ENCODE measurements around the gene H6PD.

H6PD gene

DNA sequence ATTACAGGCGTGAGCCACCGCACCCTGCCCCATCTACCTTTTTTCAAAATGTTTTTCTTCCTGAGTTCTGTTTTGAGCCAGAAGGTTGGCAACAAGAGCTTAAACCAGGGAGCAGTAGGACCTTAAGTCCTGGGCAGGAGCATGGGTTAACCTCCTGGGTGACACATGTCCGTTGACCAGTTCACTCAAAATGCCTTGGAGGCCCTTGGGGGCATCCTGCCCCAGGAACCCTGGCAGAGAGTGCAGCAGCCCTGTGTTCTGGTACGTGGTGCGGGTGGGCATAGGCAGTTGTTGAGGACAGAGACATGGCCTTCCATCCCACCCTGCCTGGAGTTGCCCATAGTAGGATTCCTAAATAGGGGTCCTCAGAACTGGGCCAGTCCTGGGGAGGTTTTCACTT is 11.6 kb downstream of the H6PD start:
- H3K9me3 ChIP-seq (replicated peaks in 1 of 11): no peaks in the 10 kb centered on the region
- no peak overlapping the region for H3K4me3 ChIP-seq
- peaks cover 39 to 63% (median 58%) of the 10 kb centered on the region in 10 experiments for H3K4me1 ChIP-seq
- peaks cover 0 to 71% (median 5%) of the 10 kb centered on the region in 11 experiments; a peak in 8 of 22 replicates for H4K20me1 ChIP-seq
- peak overlapping the region in 2 of 11 experiments; percentile 6 to 49; a peak in 1 of 22 replicates for H3K27ac ChIP-seq
- TF ChIP-seq Cebpa-rat (IDR thresholded peaks at IDR 0.05): no peak
- no peak overlapping the region for H3K9ac ChIP-seq
- H3K4me2 ChIP-seq: no peak overlapping the region
- peaks cover 0 to 18% (median 0%) of the 10 kb centered on the region in 11 experiments; a peak in 5 of 22 replicates for H3K27me3 ChIP-seq
- H3K36me3 ChIP-seq: peaks cover 0 to 36% (median 8%) of the 10 kb centered on the region in 11 experiments; a peak in 12 of 22 replicates

DNA sequence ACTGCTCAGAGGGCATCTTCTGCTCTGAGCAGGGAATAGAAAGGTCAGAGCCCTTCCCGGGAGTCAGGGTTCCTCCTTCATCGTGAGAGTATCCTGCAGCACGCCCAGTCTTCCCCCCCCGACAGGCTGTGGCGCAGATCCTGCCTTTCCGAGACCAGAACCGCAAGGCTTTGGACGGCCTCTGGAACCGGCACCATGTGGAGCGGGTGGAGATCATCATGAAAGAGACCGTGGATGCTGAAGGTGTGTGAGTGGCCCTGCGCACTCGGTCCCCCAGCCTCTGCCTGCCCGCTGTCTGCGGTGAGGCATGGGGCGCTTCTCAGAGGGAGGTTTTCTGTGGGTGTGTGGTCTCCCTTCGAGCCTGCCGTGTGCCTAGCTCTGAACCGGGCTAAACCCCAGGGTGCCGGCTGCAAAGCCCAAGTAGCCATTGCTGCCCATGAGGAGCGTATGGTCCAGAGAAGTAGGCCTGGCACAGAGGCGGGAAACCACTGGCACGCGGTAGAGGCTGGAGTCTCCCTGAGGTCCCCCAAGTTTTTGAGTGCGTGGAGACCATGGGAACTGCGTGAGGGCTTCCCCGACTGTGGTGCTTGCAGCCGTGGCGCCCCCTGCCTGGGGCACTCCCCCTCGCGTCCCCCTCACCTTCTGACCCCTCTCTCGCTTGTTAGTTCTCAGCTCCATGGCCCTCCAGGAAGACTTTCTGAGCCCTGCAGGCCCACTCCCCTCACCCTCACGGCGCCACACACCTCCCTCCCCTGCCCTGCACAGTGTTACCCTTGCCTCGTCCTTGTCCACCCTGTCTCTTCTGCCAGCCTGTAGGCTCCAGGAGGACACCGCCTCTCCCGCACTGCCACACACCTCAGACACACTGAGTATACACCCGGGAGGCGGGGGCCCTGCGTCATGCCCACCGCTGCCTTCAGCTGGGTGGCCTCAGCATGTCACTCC is 12.5 kb downstream of the H6PD start:
- peak overlapping the region in 3 of 11 experiments; percentile 2 to 44 (median 24); a peak in 4 of 22 replicates for H3K9ac ChIP-seq

GRCh38 chr1:9247894-9248293 is 13.3 kb downstream of the H6PD start:
- TF ChIP-seq Cebpa-rat (IDR thresholded peaks at IDR 0.05): no peak

More for the DNA sequence above, 12.5 kb downstream of the H6PD start:
- TF ChIP-seq Cebpa-rat (IDR thresholded peaks at IDR 0.05): no peak
- H3K4me3 ChIP-seq: no peak overlapping the region
- H3K36me3 ChIP-seq: peaks cover 0 to 36% (median 8%) of the 10 kb centered on the region in 11 experiments; a peak in 12 of 22 replicates
- peaks cover 0 to 11% (median 0%) of the 10 kb centered on the region in 11 experiments; a peak in 3 of 22 replicates for H3K27me3 ChIP-seq
- peaks cover 0 to 65% (median 6%) of the 10 kb centered on the region in 11 experiments; a peak in 8 of 22 replicates for H4K20me1 ChIP-seq
- no peaks in the 10 kb centered on the region for H3K9me3 ChIP-seq (replicated peaks in 1 of 11)
- peak overlapping the region in 8 of 11 experiments; percentile 6 to 61 (median 48); a peak in 15 of 22 replicates for H3K4me2 ChIP-seq
- peaks cover 30 to 54% (median 49%) of the 10 kb centered on the region in 10 experiments for H3K4me1 ChIP-seq
- peak overlapping the region in 3 of 11 experiments; percentile 23 to 28 (median 26); a peak in 3 of 22 replicates for H3K27ac ChIP-seq

GRCh38 chr1:9248341-9249262 is 14.0 kb downstream of the H6PD start:
- Histone ChIP-seq H3K4me1 (peaks cover 15 to 39% (median 34%) of the 10 kb centered on the region in 10 experiments), H4K20me1 (peaks cover 0 to 55% (median 6%) of the 10 kb centered on the region in 11 experiments; a peak in 8 of 22 replicates), H3K36me3 (peaks cover 0 to 36% (median 10%) of the 10 kb centered on the region in 11 experiments; a peak in 12 of 22 replicates), H3K4me2 (peak overlapping the region in 5 of 11 experiments; percentile 6 to 61 (median 52); a peak in 3 of 22 replicates), H3K4me3 (no peak overlapping the region), H3K9me3 (replicated peaks in 1 of 11) (no peaks in the 10 kb centered on the region), H3K9ac (0 out of 22 replicates have a peak overlapping the region, but pooled peaks of 3 of the 11 experiments have one; percentile 7 to 29 (median 24)), H3K27me3 (no peaks in the 10 kb centered on the region; a peak in 1 of 22 replicates), H3K27ac (no peak overlapping the region; a peak in 1 of 22 replicates)
- TF ChIP-seq Cebpa-rat (IDR thresholded peaks at IDR 0.05): no peak

More at GRCh38 chr1:9247894-9248293, 13.3 kb downstream of the H6PD start:
- Histone ChIP-seq H4K20me1 (peaks cover 0 to 60% (median 6%) of the 10 kb centered on the region in 11 experiments; a peak in 8 of 22 replicates), H3K27me3 (peaks cover 0 to 3% (median 0%) of the 10 kb centered on the region in 11 experiments; a peak in 1 of 22 replicates), H3K36me3 (peaks cover 0 to 36% (median 9%) of the 10 kb centered on the region in 11 experiments; a peak in 12 of 22 replicates), H3K4me2 (peak overlapping the region in 8 of 11 experiments; percentile 6 to 61 (median 48); a peak in 14 of 22 replicates), H3K9me3 (replicated peaks in 1 of 11) (no peaks in the 10 kb centered on the region), H3K4me3 (no peak overlapping the region), H3K4me1 (peaks cover 22 to 46% (median 41%) of the 10 kb centered on the region in 10 experiments), H3K27ac (peak overlapping the region in 1 of 11 experiments; percentile 26; a peak in 1 of 22 replicates), H3K9ac (peak overlapping the region in 3 of 11 experiments; percentile 2 to 44 (median 24); a peak in 2 of 22 replicates)

DNA sequence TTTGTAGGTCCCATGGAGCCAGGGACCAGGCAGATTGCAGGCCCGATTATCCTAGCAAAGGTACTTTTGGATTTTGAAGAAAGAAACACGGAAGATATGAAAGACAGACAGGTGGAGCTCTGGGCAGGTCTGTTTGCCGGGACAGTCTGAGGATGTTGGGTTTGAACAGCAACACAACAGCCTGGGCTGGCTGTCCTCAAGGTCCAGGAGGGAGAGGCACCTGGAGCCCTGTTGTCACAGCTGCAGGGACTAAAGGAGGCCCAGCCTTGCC is 14.6 kb downstream of the H6PD start:
- no peak overlapping the region for H3K27ac ChIP-seq
- H3K9ac ChIP-seq: 0 out of 22 replicates have a peak overlapping the region, but pooled peaks of 1 of the 11 experiments have one; percentile 29
- peaks cover 0 to 54% (median 6%) of the 10 kb centered on the region in 11 experiments; a peak in 8 of 22 replicates for H4K20me1 ChIP-seq
- no peak for TF ChIP-seq Cebpa-rat (IDR thresholded peaks at IDR 0.05)
- no peaks in the 10 kb centered on the region for H3K9me3 ChIP-seq (replicated peaks in 1 of 11)
- no peak overlapping the region for H3K4me3 ChIP-seq
- H3K36me3 ChIP-seq: peaks cover 0 to 36% (median 10%) of the 10 kb centered on the region in 11 experiments; a peak in 12 of 22 replicates
- H3K27me3 ChIP-seq: no peaks in the 10 kb centered on the region; a peak in 1 of 22 replicates
- H3K4me1 ChIP-seq: peaks cover 9 to 33% (median 28%) of the 10 kb centered on the region in 10 experiments
- no peak overlapping the region for H3K4me2 ChIP-seq

- no peaks in the 10 kb centered on the region for H3K27me3 ChIP-seq
- peaks cover 3 to 27% (median 22%) of the 10 kb centered on the region in 10 experiments for H3K4me1 ChIP-seq
- no peaks in the 10 kb centered on the region for H3K9me3 ChIP-seq (replicated peaks in 1 of 11)
- no peak overlapping the region; a peak in 1 of 22 replicates for H3K27ac ChIP-seq
- 0 out of 22 replicates have a peak overlapping the region, but pooled peaks of 1 of the 11 experiments have one; percentile 29 for H3K9ac ChIP-seq
- H3K4me3 ChIP-seq: no peak overlapping the region
- peaks cover 0 to 50% (median 6%) of the 10 kb centered on the region in 11 experiments; a peak in 8 of 22 replicates for H4K20me1 ChIP-seq
- no peak overlapping the region for H3K4me2 ChIP-seq
- no peak for TF ChIP-seq Cebpa-rat (IDR thresholded peaks at IDR 0.05)
- H3K36me3 ChIP-seq: peaks cover 0 to 36% (median 10%) of the 10 kb centered on the region in 11 experiments; a peak in 12 of 22 replicates
Observed at GRCh38 chr1:9249534-9250410, 15.2 kb downstream of the H6PD start.
